GM19328 (cell line): ENCODE data around the gene TBC1D2B.

Source experiments
- ATAC-seq: cut with Tn5 transposase; IDR thresholded peaks from one replicate; pipeline ENCODE4 v1.9.1; 2021; ENCODE audit warnings: mild to moderate bottlenecking, moderate library complexity; ENCODE audit not compliant: unreplicated experiment

TBC1D2B gene

DNA sequence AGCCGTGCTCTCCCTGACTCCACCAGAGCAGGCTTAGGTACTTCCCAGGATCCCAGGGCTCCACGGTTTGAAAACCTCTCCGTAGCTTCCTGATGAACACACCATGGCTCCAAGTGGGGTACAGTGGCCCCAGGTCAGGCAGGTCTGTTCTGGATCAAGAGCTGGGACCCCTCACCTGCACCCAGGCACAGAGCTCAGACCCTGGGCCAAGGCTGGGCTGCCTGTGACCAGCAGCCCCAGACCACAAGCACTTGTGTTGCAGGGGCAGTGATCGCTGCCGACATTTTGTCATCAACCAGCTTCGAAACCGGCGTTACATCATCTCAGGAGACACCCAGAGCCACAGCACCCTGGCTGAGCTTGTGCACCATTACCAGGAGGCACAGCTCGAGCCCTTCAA is 20.2 kb upstream of the TBC1D2B start:
- ATAC-seq = no peak

DNA sequence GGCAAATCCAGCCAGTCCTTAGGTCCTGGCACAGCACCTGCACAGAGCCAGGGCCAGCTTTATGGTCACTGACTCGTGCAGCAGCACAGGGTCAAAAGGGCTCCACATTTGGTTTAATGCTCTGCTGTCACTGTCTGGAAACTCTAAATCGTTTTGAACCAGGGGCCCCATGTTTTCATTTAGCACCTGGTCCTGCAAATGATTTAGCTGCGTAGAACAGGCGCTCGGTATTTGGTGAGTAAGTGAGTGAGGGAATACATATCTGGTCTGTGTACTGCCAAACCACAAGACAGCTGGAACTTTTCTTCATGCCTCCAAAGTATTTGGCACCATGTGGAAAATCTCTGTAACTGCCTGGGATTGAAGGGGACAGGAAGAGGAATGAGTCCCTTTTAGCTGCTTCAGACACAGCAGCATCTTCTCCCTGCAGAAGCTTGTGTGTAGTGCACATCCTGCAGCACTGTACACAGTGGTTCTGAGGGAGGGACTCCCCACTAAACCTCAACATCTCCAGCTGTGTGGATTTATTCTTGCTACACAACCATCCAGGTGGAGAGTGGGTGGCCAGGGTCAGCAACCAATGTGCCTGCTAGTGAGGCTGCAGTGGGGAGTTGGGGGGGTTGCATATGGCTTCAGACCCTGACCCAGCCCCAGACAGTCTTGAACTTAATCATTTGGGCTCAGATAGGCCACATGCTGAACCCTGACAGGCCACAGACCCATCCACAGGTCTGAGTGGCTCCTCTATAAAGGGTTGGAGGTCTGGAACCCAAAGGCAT is 15.9 kb upstream of the TBC1D2B start:
- ATAC-seq = no peak

- ATAC-seq = no peak
These were observed 14.9 kb upstream of the TBC1D2B start, which contains the start of gene SH2D7 for GRCh38 chr15:78092261-78093041. Gene SH2D7 (plus strand): TSS chr15:78092561. CDS start chr15:78092585, 24 bp downstream.

- no peak for ATAC-seq
These were observed 13.0 kb upstream of the TBC1D2B start for GRCh38 chr15:78090422-78091063.

GRCh38 chr15:78088773-78089080 is 11.2 kb upstream of the TBC1D2B start:
- no peak for ATAC-seq

- no peak for ATAC-seq
These were observed 10.7 kb upstream of the TBC1D2B start for GRCh38 chr15:78087951-78088772.

- ATAC-seq = no peak
These were observed 8.4 kb upstream of the TBC1D2B start for GRCh38 chr15:78085928-78086327.

DNA sequence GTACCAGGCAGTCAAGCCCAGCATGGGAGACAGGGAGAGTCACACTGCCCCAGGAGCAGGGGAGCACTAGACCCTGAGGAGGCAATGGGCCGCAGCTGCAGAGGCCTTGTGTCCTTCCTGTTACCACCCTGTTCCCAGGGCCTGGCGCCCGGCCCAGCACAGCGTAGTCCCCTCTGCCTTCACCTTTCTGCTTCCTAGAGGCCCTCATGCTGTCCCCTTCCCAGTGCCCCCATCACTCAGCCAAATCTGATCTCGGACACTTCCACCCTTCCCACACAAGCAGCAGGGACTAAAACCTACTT is 6.9 kb upstream of the TBC1D2B start:
- ATAC-seq = no peak

- ATAC-seq = no peak
These were observed 6.4 kb upstream of the TBC1D2B start for GRCh38 chr15:78083687-78084448.

- ATAC-seq = no peak
These were observed 5.7 kb upstream of the TBC1D2B start for GRCh38 chr15:78083186-78083585.

DNA sequence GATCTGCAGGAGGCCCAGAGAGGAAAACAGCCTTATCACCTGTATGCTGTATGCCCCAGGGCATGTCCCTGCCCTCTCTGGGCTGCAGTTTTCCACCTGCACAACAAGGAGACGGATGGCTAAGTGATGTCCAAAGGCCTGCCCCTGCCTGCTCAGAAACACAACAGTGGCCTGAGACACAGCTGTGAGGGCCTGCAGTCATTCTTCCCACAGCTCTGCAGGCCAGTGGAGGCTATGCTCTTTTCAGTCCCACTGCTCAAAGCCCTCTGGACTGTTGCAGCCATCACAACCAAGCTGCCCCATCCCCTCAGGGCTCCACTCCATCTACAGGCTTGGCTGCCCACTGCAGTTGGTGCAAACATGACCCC is 5.2 kb upstream of the TBC1D2B start:
- ATAC-seq = no peak

DNA sequence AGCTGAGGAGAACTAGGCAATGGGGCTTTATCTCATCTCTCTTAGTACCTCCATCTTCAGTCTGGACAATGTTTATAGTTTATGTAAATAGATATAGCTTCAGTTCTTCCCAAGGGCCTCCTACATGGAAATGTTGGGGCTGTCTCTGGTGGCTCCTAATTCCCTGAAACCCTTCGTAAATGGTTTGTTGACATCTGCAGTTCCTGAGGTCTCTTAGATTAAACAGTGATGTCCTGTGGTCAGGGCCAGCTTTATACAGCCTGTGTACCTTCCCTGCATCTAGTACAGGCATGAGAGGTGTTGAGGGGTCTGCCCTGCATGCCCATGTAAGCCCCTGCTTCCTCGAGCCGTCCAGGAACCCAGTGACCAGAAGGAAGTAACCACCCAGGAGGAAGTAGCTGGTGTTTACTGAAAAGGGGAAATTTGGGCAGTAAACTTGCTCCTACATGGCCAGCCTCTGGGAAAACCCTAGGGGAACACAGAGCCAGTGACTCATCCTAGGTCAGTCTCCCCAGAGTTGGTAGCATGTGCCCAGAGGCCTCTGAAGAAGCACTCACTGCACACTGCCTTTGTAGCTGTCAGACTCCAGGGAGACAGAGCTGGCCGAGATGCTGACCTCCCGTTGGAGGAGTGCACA is 4.7 kb upstream of the TBC1D2B start:
- ATAC-seq = no peak

GRCh38 chr15:78080088-78080460 is 2.6 kb upstream of the TBC1D2B start:
- no peak for ATAC-seq

DNA sequence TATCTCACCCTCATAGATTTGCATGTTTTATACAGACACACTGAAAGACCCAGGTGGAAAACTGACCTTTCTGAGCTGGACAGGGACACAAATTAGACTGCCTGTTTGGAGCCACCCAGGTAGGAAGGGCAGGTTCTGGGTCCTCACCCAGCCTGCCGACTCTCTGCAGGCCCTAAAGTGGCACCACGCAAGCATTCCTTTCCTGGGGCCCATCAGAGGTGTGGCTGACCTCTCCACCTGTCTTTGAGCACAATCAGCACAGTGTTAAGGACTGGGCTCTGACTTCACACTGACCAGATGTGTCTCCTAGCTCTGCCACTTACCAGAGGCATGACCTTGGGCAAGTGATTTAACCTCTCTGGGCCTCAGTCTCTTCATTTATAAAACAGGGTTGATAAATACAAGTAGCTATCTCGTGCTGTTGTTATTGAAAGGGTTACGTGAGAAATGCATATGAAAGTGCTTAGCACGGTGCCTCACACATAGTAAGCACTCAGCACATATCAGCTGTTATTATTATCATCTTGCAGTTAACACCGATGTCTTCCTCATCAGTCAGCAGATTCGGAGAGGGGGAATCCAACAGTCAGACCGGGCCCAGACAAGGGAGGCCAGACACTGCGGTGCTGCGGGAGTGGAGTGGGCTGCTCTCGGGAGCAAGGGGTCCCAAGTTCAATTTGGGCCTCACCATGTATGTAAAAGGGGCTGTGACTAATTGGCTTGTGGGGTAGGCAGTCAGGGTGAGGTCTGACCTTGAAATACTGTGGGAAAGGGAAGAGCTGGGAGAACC is 2.0 kb upstream of the TBC1D2B start:
- ATAC-seq = no peak

- no peak for ATAC-seq
These were observed 330 bp upstream of the TBC1D2B start for GRCh38 chr15:78077871-78078210.

DNA sequence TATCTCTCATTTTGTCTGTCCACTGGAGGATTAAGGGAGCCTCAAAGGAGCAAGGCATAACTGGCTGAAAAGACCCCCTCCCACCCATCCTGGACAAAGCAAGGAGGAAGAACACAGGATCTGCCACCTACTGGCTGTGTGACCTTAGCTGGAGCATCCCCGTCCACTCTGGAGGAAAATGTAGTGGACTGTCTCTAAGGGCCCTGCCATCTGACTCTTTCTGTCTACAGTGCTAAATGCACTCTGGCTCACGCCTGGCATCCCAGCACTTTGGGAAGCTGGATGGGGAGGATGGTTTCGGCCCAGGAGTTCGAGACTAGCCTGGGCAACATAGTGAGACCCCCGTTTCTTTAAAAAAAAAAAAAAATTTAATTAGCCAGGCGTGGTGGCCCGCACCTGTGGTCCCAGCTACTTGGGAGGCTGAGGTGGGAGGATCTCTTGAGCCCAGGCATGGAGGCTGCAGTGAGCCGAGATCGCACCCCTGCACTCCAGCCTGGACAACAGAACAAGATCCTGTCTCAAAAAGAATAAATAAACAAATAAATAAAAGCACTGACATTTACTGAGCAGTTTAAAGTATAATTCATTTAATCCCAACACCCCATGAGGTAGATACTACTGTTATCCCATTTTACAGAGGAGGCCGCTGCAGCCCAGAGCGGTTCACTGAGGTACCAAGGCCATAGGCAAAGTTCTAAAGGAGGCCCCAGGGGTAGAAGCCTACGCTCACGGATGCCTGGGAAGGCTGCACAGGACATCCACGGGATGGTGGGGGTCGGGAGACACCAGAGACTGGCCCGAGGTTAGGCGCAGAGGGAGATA is 1.1 kb downstream of the TBC1D2B start:
- no peak for ATAC-seq

DNA sequence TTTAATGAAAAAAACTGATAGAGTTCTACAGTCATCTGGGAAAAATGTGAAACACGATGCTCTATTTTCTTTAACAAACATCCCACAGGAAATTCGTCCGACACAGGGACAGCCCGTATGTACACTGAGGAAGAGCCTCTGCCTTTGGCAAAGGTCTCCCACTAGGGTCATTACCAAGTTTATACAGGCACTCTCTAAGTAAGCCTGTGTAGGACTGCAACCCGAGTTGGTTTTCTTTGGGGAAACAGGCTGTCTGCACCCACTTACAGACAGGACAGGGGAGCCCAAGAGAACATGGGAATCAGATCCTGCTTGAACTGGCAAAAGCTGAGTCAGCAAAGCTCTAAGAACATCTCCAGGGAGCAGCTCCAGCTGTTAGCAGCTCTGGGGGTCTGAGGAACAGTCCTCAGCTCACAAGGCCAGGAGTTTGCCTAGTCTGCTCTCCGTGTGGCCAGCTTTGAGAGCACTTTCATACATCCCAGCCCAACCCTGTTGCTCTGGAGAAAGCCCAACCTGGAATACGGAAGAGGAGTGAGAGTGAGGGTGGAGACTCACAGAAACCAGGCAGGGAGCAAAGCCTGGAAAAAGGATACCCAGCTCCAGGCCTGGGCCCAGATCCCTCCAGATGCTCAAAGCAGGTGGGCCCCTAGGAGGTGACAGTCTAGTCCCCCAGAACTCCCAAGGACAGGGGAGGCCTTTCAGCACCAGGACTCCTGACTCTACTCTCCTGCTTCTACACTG is 1.9 kb downstream of the TBC1D2B start:
- no peak for ATAC-seq
